Limb (tissue), 2 donors: ENCODE measurements around the gene THOC6.
"Not testable (repeated sequence)": the region's sequence is repeated elsewhere in the genome, so short reads cannot be mapped to it uniquely, and the experiment has no call there.

ENCODE experiments used
- DNase-seq, 2 donors: peaks; one replicate each; pipeline ENCODE4 v3.0.0-alpha.2; 2016; ENCODE audit errors: extremely low spot score in 2 of 2

Gene THOC6

GRCh38 chr16:3030222-3031212 is 6.7 kb downstream of the THOC6 start:
- DNase-seq = no peak

- DNase-seq = no peak
Observed at GRCh38 chr16:3032624-3033023, 8.8 kb downstream of the THOC6 start.

DNA sequence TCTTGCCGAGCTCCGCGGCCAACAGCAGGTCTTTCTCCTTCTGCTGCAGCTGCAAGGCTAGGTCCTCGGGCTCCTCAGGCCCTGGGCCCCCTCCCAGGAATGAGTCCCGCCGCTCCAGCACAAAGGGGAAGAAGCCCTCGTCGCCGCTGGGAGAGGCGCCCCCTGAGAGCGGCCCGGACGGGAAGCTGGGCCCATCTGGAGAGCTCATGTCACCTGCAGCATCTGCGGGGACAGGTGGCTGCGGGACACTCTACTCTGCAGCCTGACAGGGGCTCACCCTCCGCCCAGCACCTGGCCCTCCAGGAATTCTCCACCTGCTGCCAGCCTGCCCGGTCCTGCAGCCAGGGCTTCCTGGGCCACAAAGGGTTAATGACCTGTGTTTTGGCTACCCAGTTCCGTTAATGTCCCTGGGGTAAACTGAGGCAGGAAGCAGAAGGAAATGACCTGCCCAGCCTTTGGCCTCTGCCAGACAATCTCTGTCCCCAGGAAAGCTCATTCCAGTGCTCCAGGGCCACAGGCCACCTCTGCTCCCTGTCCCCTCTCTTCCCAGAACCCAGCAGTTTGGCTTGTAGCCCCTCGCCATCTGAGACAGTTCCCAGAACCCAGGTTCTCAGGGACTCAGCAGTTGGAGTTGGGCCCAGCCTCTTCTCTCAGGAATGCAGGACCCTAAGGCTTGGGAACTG is 11.6 kb downstream of the THOC6 start:
- DNase-seq = no peak

- no peak for DNase-seq
Observed at GRCh38 chr16:3035972-3036725, 12.3 kb downstream of the THOC6 start.

- DNase-seq = no peak
Observed at GRCh38 chr16:3036726-3037315, 13.0 kb downstream of the THOC6 start, which contains the start of gene BICDL2. Gene BICDL2, minus strand, starts transcription at chr16:3036944. Its CDS starts 1,448 bp downstream, at chr16:3035496.

DNA sequence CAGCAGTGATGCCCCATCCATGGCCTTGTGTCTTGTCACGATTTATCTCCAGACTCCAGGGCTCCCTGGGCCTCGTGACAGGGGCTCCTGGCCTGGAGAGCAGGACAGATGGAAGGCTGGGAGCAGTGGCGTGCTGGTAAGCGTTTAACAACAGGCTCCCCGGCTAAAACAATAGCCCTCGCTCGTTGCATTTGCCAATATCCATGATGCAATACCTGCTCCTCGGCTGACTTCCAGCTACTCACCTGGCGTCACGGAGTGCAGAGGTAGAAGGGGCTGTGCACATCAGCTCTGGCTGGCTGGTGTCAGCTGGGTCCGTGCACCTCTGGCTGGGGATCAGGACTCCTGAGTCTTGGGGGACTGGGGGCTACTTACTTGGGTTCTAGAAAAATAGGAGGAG is 14.4 kb downstream of the THOC6 start:
- DNase-seq = no peak

- DNase-seq = no peak
Observed at GRCh38 chr16:3038896-3039295, 15.1 kb downstream of the THOC6 start.

GRCh38 chr16:3042376-3042775 is 18.5 kb downstream of the THOC6 start:
- no peak for DNase-seq

- DNase-seq = no peak
Observed at GRCh38 chr16:3044708-3045107, 20.9 kb downstream of the THOC6 start.

DNA sequence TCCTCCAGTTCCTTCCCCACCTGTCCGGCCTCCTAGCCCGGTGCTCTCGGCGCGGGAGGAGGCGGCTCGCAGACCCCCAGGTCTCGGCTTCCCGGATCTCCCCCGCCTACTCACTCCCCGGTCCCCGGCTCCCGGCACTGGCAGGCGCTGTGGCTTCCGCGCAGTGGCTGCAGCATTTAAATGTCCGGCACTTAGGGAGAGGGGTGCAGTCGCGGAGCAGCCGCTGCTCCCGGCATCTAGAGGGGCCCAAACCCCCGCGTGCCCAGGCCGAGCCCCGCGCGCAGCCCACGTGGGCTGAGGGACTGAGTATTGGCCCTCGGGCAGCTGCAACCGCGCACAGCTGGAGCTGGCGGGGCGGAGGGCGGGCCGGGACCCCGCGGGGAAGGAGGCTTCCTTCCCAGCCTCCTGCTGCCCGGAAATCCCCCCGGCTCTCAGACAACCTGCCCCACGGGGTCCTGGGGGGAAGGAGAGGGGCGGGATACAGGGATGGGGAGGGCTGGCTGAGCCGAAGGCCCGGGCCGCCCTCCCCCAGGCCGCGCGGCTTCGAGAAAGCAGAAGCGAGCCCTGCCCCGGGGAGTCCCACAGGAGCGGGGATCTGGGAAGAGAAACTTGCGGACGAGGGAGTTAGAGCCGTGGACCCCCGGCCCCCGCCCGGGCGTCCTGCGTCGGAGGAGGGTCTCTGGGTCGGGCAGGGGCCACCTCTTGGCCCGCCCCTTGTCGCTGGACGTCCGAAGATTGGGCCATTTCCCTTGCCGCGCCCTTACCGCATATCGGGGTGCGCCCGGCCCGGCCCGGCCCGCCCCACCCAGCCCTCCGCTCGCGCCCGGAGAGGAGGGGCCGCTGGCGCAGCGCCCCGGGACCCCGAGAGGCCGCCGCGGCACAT is 22.2 kb downstream of the THOC6 start, which contains the start of gene MMP25:
TSS of gene MMP25 (plus strand) at position 804 of the 883 bp plus-strand sequence. CDS start 357 bp downstream, outside the sequence.
- DNase-seq = no peak

DNA sequence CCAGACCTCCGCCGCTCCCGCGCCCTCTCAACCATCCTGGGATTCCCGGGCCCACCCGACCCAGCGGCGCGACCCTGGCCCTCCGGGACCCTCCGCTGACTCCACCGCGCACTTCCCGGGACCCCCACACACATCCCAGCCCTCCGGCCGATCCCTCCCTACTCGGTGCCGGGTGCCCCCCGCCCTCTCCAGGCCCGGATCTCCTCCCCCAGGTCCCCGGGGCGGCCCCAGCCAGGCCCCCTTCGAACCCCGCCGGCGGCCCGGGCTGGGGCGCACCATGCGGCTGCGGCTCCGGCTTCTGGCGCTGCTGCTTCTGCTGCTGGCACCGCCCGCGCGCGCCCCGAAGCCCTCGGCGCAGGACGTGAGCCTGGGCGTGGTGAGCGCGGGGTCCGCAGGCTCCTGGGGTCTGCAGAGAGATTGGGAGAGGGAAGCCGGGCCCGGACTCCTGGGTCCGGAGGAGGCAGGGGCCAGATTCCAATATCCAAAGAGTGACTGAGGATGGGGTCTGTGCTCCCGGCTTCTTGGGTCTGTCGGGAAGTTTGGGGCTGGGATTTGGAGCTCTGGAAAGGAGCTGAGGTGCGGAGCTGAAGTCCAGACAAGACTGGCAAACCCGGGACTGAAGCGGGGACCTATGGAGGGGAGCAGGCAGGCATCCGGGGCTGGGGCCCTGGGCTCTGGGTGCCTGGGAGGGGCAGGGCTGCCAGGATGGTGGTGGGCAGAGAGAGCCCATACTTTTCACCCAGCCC is 23.0 kb downstream of the THOC6 start:
- no peak for DNase-seq

DNA sequence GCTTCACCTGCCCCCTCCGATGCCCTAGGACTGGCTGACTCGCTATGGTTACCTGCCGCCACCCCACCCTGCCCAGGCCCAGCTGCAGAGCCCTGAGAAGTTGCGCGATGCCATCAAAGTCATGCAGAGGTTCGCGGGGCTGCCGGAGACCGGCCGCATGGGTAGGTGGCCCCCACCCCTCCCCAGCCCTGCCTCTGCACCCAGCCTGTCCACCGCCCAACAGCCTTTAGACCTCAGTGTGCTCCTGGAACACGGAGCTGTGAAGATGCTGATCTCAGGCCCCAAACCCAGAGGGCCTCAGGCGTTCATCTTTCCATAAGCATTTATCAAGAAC is 23.5 kb downstream of the THOC6 start:
- no peak for DNase-seq

- no peak for DNase-seq
Observed at GRCh38 chr16:3049921-3050481, 26.2 kb downstream of the THOC6 start.

DNA sequence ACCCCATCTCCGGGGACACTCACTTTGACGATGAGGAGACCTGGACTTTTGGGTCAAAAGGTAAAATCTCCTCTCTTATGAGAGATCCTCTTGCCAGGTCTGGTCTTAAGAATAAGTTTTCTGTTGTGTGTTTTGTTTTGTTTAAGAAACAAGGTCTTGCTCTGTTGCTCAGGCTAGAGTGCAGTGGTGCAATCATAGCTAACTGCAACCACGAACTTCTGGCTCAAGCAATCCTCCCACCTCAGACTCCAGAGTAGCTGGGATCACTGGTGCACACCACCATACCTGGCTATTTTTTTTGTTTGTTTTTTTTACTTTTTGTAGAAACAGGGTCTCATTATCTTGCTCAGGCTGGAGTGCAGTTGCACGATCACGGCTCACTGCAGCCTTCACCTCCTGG is 26.7 kb downstream of the THOC6 start:
- no peak for DNase-seq

GRCh38 chr16:3051009-3051408 is 27.2 kb downstream of the THOC6 start:
- no peak for DNase-seq

- DNase-seq = no peak
Observed at GRCh38 chr16:3051494-3051893, 27.7 kb downstream of the THOC6 start.

DNA sequence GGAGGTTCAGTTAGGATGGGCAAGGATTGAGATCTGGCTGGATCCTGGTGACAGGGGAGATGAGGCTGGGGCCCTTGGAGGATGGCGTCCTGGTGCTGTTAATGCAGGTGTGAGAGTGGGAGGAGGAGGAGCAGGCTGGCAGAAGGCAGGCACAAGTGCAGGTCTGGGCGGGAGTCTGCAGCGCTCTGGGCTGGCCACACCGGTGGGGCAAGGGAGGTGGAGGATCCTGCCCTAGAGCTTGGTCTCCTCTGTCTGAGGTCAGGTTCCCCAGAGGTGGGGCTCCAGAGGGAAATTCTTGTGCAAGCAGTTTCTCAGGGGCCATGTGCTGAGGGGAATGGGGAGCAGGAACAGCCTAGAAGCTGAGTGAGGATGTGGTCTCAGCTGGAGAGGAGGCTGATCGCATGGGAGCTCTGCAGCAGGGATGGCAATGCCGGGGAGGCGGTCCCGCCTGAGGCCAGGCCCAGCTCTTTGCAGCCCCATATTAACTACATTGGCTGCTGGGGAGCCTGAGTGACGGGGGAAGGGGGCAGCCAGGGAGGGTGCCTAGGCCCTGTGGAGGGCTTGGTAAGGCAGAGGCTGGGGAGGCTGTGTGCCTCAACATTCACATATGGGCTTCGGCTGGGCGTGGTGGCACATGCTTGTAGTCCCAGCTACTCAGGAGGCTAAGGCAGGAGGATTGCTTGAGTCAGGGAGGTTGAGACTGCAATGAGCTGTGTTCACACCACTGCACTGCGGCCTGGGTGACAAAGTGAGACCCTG is 28.9 kb downstream of the THOC6 start:
- DNase-seq = not testable (repeated sequence)

DNA sequence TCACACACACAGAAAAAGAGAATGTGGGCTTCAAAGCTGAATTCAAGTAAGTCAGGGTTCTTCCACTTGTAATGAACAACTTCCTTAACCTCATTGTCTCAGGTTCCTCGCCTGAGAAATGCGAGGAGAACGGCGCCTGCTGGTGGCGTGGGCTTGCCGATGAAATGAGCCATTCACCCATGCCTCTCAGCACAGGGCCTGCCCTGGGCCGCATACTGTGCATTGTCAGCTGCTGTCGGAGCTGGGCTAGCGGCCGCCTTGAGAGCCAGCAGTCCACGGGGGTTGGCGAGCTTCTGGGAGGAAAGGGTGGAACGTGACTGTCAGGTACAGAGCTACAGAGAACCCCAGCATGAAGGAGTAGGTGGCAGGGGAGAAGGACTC is 29.5 kb downstream of the THOC6 start:
- DNase-seq = not testable (repeated sequence)
